Measurements from ENCODE around the gene UTS2. TPM values are rescaled to one million over a fixed set of nuclear protein-coding genes. Genes with fewer than 3 reads are reported as not detected.

Gene UTS2
- total and polyA plus RNA-seq, 2 of the 13 experiments (the other 11 are each of a cell fraction or from before 2014, with no cell fraction given) = not detected

DNA sequence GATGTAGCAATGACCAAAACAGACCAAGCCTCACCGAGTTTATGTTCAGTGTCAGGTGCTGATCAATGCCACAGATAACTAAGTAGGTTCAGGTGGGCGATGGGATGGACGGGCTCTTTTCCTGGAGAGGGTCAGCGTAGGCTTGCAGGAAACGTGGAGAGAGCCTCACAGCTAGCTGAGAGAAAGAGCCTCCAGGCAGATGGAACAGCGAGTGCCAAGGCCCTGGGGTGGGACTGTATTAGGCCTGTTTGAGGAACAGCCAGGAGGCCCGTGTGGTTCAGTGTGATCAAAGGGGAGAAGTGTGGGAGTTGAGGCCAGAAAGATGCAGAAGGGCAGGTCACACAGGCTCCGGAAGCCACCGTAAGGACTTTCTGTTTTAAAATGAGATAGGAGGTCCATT is 7.3 kb upstream of the UTS2 start:
- WGBS (ENCODE audit: low lambda C conversion rate) = 55% methylated on average over 9 of the region's 9 CpGs
- POLR2A ChIA-PET = no interaction called here
- TF ChIP-seq, protein P1, sequence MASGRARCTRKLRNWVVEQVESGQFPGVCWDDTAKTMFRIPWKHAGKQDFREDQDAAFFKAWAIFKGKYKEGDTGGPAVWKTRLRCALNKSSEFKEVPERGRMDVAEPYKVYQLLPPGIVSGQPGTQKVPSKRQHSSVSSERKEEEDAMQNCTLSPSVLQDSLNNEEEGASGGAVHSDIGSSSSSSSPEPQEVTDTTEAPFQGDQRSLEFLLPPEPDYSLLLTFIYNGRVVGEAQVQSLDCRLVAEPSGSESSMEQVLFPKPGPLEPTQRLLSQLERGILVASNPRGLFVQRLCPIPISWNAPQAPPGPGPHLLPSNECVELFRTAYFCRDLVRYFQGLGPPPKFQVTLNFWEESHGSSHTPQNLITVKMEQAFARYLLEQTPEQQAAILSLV (CRISPR knock-in tag; IDR thresholded peaks at IDR 0.05; ENCODE audit: borderline replicate concordance) = no peak
- TF ChIP-seq ZNF264 (CRISPR knock-in tag; IDR thresholded peaks at IDR 0.05) (no peak), KMT2B (CRISPR knock-in tag; IDR thresholded peaks at IDR 0.05) (no peak), PAWR (CRISPR knock-in tag; IDR thresholded peaks at IDR 0.05; ENCODE audit: borderline replicate concordance) (no peak), CREB1 (IDR thresholded peaks at IDR 0.05) (no peak), CREB1 (CRISPR knock-in tag; IDR thresholded peaks at IDR 0.05) (no peak), SALL2 (CRISPR knock-in tag; IDR thresholded peaks at IDR 0.05) (no peak), NR3C1 (CRISPR knock-in tag; IDR thresholded peaks at IDR 0.05) (no peak), ZFAT (CRISPR knock-in tag; conservative IDR thresholded peaks at IDR 0.05) (no peak), TSC22D2 (CRISPR knock-in tag; IDR thresholded peaks at IDR 0.05; ENCODE audit: borderline replicate concordance) (no peak), TBX2 (CRISPR knock-in tag; IDR thresholded peaks at IDR 0.05; ENCODE audit: borderline replicate concordance) (no peak), ZNF678 (CRISPR knock-in tag; IDR thresholded peaks at IDR 0.05) (no peak), MAFF (IDR thresholded peaks at IDR 0.05; ENCODE audit: low read depth, low read length) (no peak), GATAD1 (CRISPR knock-in tag; IDR thresholded peaks at IDR 0.05) (no peak), NR2C2 (CRISPR knock-in tag; IDR thresholded peaks at IDR 0.05; ENCODE audit: borderline replicate concordance) (no peak), NCOA2 (CRISPR knock-in tag; IDR thresholded peaks at IDR 0.05) (no peak)
- TF ChIP-seq, protein P2, sequence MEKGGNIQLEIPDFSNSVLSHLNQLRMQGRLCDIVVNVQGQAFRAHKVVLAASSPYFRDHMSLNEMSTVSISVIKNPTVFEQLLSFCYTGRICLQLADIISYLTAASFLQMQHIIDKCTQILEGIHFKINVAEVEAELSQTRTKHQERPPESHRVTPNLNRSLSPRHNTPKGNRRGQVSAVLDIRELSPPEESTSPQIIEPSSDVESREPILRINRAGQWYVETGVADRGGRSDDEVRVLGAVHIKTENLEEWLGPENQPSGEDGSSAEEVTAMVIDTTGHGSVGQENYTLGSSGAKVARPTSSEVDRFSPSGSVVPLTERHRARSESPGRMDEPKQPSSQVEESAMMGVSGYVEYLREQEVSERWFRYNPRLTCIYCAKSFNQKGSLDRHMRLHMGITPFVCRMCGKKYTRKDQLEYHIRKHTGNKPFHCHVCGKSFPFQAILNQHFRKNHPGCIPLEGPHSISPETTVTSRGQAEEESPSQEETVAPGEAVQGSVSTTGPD (CRISPR knock-in tag; IDR thresholded peaks at IDR 0.05) = no peak
- TF ChIP-seq, protein P3, sequence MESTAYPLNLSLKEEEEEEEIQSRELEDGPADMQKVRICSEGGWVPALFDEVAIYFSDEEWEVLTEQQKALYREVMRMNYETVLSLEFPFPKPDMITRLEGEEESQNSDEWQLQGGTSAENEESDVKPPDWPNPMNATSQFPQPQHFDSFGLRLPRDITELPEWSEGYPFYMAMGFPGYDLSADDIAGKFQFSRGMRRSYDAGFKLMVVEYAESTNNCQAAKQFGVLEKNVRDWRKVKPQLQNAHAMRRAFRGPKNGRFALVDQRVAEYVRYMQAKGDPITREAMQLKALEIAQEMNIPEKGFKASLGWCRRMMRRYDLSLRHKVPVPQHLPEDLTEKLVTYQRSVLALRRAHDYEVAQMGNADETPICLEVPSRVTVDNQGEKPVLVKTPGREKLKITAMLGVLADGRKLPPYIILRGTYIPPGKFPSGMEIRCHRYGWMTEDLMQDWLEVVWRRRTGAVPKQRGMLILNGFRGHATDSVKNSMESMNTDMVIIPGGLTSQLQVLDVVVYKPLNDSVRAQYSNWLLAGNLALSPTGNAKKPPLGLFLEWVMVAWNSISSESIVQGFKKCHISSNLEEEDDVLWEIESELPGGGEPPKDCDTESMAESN (CRISPR knock-in tag; conservative IDR thresholded peaks at IDR 0.05) = no peak

More for the DNA sequence above, 7.3 kb upstream of the UTS2 start:
- no peak overlapping the region for H3K4me3 ChIP-seq (replicated peaks in 1 of 3; ENCODE audit: insufficient read depth in 1 of 3, low read depth in 2 of 3, low read length in 3 of 3)
- ATAC-seq (no peak), DNase-seq (ENCODE audit: low spot score) (no peak), FAIRE-seq (no peak)
- H2AFZ ChIP-seq (ENCODE audit: low read length) = no peak overlapping the region
- H3K27ac ChIP-seq (ENCODE audit: extremely low read length, insufficient read depth, low read length) = no peak overlapping the region
- H3K9me3 ChIP-seq (ENCODE audit: low read length) = no peaks in the 10 kb centered on the region
- peaks cover 0 to 10% of the 10 kb centered on the region in 2 experiments; a peak in 3 of 5 replicates for H3K27me3 ChIP-seq (ENCODE audit: control insufficient read depth in 1 of 2, insufficient read depth in 2 of 2, low read length in 2 of 2)
- no peaks in the 10 kb centered on the region for H4K20me1 ChIP-seq (ENCODE audit: insufficient read depth, low read length)
- H3K4me1 ChIP-seq (ENCODE audit: insufficient read depth, low read length) = peaks cover 13% of the 10 kb centered on the region; the same call in 1 of the 2 replicates
- intact Hi-C loops (cut with micrococcal nuclease; ENCODE audit: unreplicated experiment) (no loop called here), in situ Hi-C loops (cut with HindIII; ENCODE audit: extremely low pct_ligation_motif_present, low pct_unique_long_range_greater_than_20kb) (loop anchor here (25.0 kb wide), 1 partner anchor 198 kb away; no protein-coding TSS in a partner anchor)
- H3K79me2 ChIP-seq (ENCODE audit: insufficient read depth, low read length) = no peaks in the 10 kb centered on the region
- H3K9ac ChIP-seq (ENCODE audit: insufficient read depth, low read depth, low read length) = no peak overlapping the region
- CTCF ChIA-PET (ENCODE audit: low intra/inter-chr PET ratio, low total read pairs) = no interaction called here
- BruUV-seq (replicated peaks) = no TSS peak
- no peak overlapping the region for H3K4me2 ChIP-seq (ENCODE audit: low read depth, low read length)
- H3K36me3 ChIP-seq (replicated peaks in 1 of 2; ENCODE audit: control insufficient read depth in 1 of 2, insufficient read depth in 2 of 2, low read length in 2 of 2) = no peaks in the 10 kb centered on the region

All from HepG2 (cell line).